Loucy (cell line): Measurements from ENCODE around the gene FOXL1.
A peak's percentile ranks its signal among the peaks of the same experiment; 100 is the strongest.

Experiments used
- H2AFZ ChIP-seq: fragments of 200-600 bp; sonication (generic); 2 replicates; pipeline ENCODE4 v1.6.0; 2016; ENCODE audit warnings: antibody characterized with exemption, mild to moderate bottlenecking, low read length, moderate library complexity
- H3F3A ChIP-seq: fragments of 200-600 bp; 2 replicates; pipeline ENCODE4 v1.6.0; 2016; ENCODE audit warnings: antibody characterized with exemption, low read depth, mild to moderate bottlenecking
- H3K27me3 ChIP-seq: fragments of 200-600 bp; sonication (generic); 2 replicates; pipeline ENCODE4 v1.6.1; 2014; ENCODE audit warnings: low read length, mild to moderate bottlenecking; ENCODE audit not compliant: insufficient read depth, poor library complexity, severe bottlenecking
- H3K36me3 ChIP-seq: fragments of 200-600 bp; sonication (generic); 2 replicates; pipeline ENCODE4 v1.6.1; 2016; ENCODE audit warnings: low read length; ENCODE audit not compliant: insufficient read depth
- H3K4me1 ChIP-seq: fragments of 200-600 bp; sonication (generic); 2 replicates; pipeline ENCODE4 v1.5.1; 2014; ENCODE audit warnings: low read length, mild to moderate bottlenecking; ENCODE audit not compliant: insufficient read depth, poor library complexity, severe bottlenecking
- H3K4me2 ChIP-seq: fragments of 200-600 bp; sonication (generic); 2 replicates; pipeline ENCODE4 v1.6.0; 2014; ENCODE audit warnings: antibody characterized with exemption, low read length, low read depth, mild to moderate bottlenecking; ENCODE audit not compliant: poor library complexity, severe bottlenecking
- H3K4me3 ChIP-seq: fragments of 200-600 bp; sonication (generic); 2 replicates; pipeline ENCODE4 v1.5.1; 2014; ENCODE audit warnings: low read length, mild to moderate bottlenecking, mixed read lengths; ENCODE audit not compliant: poor library complexity, severe bottlenecking
- H3K79me2 ChIP-seq: fragments of 200-600 bp; sonication (generic); 2 replicates; pipeline ENCODE4 v1.6.1; 2014; ENCODE audit warnings: low read length; ENCODE audit not compliant: insufficient read depth
- H3K9ac ChIP-seq: fragments of 200-600 bp; sonication (generic); 2 replicates; pipeline ENCODE4 v1.6.0; 2014; ENCODE audit warnings: mild to moderate bottlenecking, low read depth, low read length, moderate library complexity; ENCODE audit not compliant: poor library complexity, severe bottlenecking
- H3K9me2 ChIP-seq: fragments of 200-600 bp; sonication (generic); replicated peaks from 2 replicates; pipeline ENCODE4 v1.6.1; 2016; ENCODE audit warnings: low read depth, low read length, mixed read lengths
- H3K9me3 ChIP-seq: fragments of 200-600 bp; sonication (generic); 2 replicates; pipeline ENCODE4 v1.6.1; 2014; ENCODE audit warnings: mild to moderate bottlenecking, antibody characterized with exemption, low read length, low read depth; ENCODE audit not compliant: insufficient read depth
- H4K20me1 ChIP-seq: fragments of 200-600 bp; sonication (generic); 2 replicates; pipeline ENCODE4 v1.6.0; 2014; ENCODE audit warnings: antibody characterized with exemption, low read length, mild to moderate bottlenecking; ENCODE audit not compliant: insufficient read depth, poor library complexity, severe bottlenecking
- EZH2phosphoT487 ChIP-seq: fragments of 200-600 bp; IDR thresholded peaks from 2 replicates; pipeline ENCODE4 v1.6.1; 2018; ENCODE audit warnings: antibody characterized with exemption, mild to moderate bottlenecking, moderate library complexity, borderline replicate concordance
- TF ChIP-seq, protein P1 (sequence below): fragments of 200-600 bp; sonication (generic); conservative IDR thresholded peaks from 2 replicates; pipeline ENCODE4 v1.5.1; 2014; ENCODE audit warnings: mild to moderate bottlenecking, antibody characterized with exemption, low read length

FOXL1 gene

DNA sequence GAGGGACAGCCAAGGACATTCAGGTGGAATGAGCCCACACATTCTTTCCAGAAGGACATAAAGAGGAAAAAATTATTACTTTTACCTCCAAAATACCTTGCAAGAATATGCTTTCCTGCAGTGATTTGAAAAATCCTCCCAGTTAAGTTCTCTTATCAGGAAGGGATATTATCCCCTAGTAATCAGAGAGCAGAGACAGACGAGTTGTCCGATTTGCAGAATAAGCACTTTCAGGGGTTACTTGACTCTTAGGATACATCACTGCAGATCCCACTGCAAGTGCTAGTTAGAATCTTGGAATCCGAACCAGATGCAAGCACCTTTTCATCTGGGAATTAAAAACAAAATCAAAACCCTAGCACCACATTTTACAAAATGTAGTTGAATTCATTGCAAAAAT, 33.6 kb downstream of the FOXL1 start:
- H3K9ac ChIP-seq: no peak overlapping the region
- H3K36me3 ChIP-seq: no peaks in the 10 kb centered on the region
- no peak overlapping the region for H3K4me2 ChIP-seq
- H3K4me1 ChIP-seq: no peaks in the 10 kb centered on the region
- TF ChIP-seq, protein P1, sequence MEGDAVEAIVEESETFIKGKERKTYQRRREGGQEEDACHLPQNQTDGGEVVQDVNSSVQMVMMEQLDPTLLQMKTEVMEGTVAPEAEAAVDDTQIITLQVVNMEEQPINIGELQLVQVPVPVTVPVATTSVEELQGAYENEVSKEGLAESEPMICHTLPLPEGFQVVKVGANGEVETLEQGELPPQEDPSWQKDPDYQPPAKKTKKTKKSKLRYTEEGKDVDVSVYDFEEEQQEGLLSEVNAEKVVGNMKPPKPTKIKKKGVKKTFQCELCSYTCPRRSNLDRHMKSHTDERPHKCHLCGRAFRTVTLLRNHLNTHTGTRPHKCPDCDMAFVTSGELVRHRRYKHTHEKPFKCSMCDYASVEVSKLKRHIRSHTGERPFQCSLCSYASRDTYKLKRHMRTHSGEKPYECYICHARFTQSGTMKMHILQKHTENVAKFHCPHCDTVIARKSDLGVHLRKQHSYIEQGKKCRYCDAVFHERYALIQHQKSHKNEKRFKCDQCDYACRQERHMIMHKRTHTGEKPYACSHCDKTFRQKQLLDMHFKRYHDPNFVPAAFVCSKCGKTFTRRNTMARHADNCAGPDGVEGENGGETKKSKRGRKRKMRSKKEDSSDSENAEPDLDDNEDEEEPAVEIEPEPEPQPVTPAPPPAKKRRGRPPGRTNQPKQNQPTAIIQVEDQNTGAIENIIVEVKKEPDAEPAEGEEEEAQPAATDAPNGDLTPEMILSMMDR: no peak
- TF ChIP-seq EZH2phosphoT487: no peak
- H3K9me2 ChIP-seq: no peaks in the 10 kb centered on the region
- no peaks in the 10 kb centered on the region for H3F3A ChIP-seq
- H2AFZ ChIP-seq: no peak overlapping the region
- no peak overlapping the region for H3K4me3 ChIP-seq
- H3K9me3 ChIP-seq: no peaks in the 10 kb centered on the region
- no peaks in the 10 kb centered on the region for H3K79me2 ChIP-seq
- no peaks in the 10 kb centered on the region for H3K27me3 ChIP-seq
- H4K20me1 ChIP-seq: no peaks in the 10 kb centered on the region

GRCh38 chr16:86614699-86615098, 36.4 kb downstream of the FOXL1 start:
- Histone ChIP-seq H3K4me2 (no peak overlapping the region), H4K20me1 (no peaks in the 10 kb centered on the region)

DNA sequence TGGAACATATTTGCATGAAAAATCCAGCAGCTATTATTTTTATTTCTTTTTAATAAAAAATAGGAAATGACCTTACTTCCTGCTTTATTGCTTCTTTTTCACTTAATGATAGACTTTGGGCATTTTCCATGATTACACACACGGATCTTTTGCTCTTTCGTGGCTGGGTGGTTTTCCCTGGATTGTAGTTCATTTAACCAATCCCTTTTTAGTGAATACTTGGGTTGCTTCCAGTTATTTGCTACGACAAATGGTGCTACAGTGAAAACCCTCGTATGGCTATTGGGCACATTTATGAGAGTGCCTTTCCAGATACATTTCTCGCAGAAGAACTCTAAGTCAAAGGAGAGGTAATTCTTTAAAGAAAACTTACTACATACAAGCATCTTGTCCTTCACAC, 38.6 kb downstream of the FOXL1 start:
- Histone ChIP-seq H3K4me2 (no peak overlapping the region), H3K9me2 (no peaks in the 10 kb centered on the region), H3K4me3 (no peak overlapping the region), H3K27me3 (no peaks in the 10 kb centered on the region), H4K20me1 (no peaks in the 10 kb centered on the region), H3K9ac (no peak overlapping the region), H3K79me2 (no peaks in the 10 kb centered on the region), H2AFZ (no peak overlapping the region), H3F3A (no peaks in the 10 kb centered on the region), H3K4me1 (peaks cover 3% of the 10 kb centered on the region), H3K36me3 (no peaks in the 10 kb centered on the region), H3K9me3 (no peaks in the 10 kb centered on the region)
- TF ChIP-seq, protein P1: no peak
- TF ChIP-seq EZH2phosphoT487: no peak

More at GRCh38 chr16:86614699-86615098, 36.4 kb downstream of the FOXL1 start:
- Histone ChIP-seq H3K27me3 (no peaks in the 10 kb centered on the region), H3K9me3 (no peaks in the 10 kb centered on the region), H3K36me3 (no peaks in the 10 kb centered on the region), H3K79me2 (no peaks in the 10 kb centered on the region), H2AFZ (0 out of 2 replicates have a peak overlapping the region, but pooled peaks have one; percentile 40), H3F3A (no peaks in the 10 kb centered on the region), H3K9me2 (no peaks in the 10 kb centered on the region), H3K4me3 (no peak overlapping the region), H3K9ac (no peak overlapping the region), H3K4me1 (no peaks in the 10 kb centered on the region)
- TF ChIP-seq EZH2phosphoT487: no peak
- TF ChIP-seq, protein P1: no peak
